ENCODE data around the gene KRABD2.
"Not testable (repeated sequence)": the region's sequence is repeated elsewhere in the genome, so short reads cannot be mapped to it uniquely, and the experiment has no call there.

Gene KRABD2

GRCh38 chr17:8393470-8394231, 17.1 kb upstream of the KRABD2 start:
- DNase-seq (ENCODE audit: low read depth in 3 of 3, low spot score in 2 of 3): no peak

GRCh38 chr17:8392674-8393469, 16.4 kb upstream of the KRABD2 start:
- no peak for DNase-seq (ENCODE audit: low read depth in 3 of 3, low spot score in 2 of 3)

- DNase-seq (ENCODE audit: low read depth in 3 of 3, low spot score in 2 of 3): no peak
These were observed 15.8 kb upstream of the KRABD2 start for GRCh38 chr17:8392274-8392673.

- no peak for DNase-seq (ENCODE audit: low read depth in 3 of 3, low spot score in 2 of 3)
These were observed 15.2 kb upstream of the KRABD2 start for GRCh38 chr17:8391711-8392110.

GRCh38 chr17:8387914-8388651, 11.6 kb upstream of the KRABD2 start:
- no peak for DNase-seq (ENCODE audit: low read depth in 3 of 3, low spot score in 2 of 3)

- DNase-seq (ENCODE audit: low read depth in 3 of 3, low spot score in 2 of 3): no peak
These were observed 10.3 kb upstream of the KRABD2 start for GRCh38 chr17:8386841-8387240.

GRCh38 chr17:8384801-8385378, 8.4 kb upstream of the KRABD2 start:
- DNase-seq (ENCODE audit: low read depth in 3 of 3, low spot score in 2 of 3): no peak

GRCh38 chr17:8383143-8383822, 6.8 kb upstream of the KRABD2 start, which contains the start of gene RPL26:
Gene RPL26, minus strand, starts transcription at chr17:8383193. Its CDS starts 883 bp downstream, at chr17:8382310.
- DNase-seq (ENCODE audit: low read depth in 3 of 3, low spot score in 2 of 3): peak; percentile 95 to 98 (median 98)

- no peak for DNase-seq (ENCODE audit: low read depth in 3 of 3, low spot score in 2 of 3)
These were observed 6.3 kb upstream of the KRABD2 start for GRCh38 chr17:8382880-8383142.

- no peak for DNase-seq (ENCODE audit: low read depth in 3 of 3, low spot score in 2 of 3)
These were observed 5.8 kb upstream of the KRABD2 start for GRCh38 chr17:8382052-8382879.

- no peak for DNase-seq (ENCODE audit: low read depth in 3 of 3, low spot score in 2 of 3)
These were observed 3.5 kb upstream of the KRABD2 start for GRCh38 chr17:8380049-8380448.

- not testable (repeated sequence) for DNase-seq (ENCODE audit: low read depth in 3 of 3, low spot score in 2 of 3)
These were observed 1.6 kb upstream of the KRABD2 start for GRCh38 chr17:8378117-8378516.

- DNase-seq (ENCODE audit: low read depth in 3 of 3, low spot score in 2 of 3): no peak
These were observed 918 bp upstream of the KRABD2 start for GRCh38 chr17:8377422-8377821.

GRCh38 chr17:8375738-8376259, 705 bp downstream of the KRABD2 start:
- no peak for DNase-seq (ENCODE audit: low read depth in 3 of 3, low spot score in 2 of 3)

- DNase-seq (ENCODE audit: low read depth in 3 of 3, low spot score in 2 of 3): not testable (repeated sequence)
These were observed 2.6 kb downstream of the KRABD2 start for GRCh38 chr17:8373856-8374255.

GRCh38 chr17:8372422-8372821, 4.1 kb downstream of the KRABD2 start:
- no peak for DNase-seq (ENCODE audit: low read depth in 3 of 3, low spot score in 2 of 3)

GRCh38 chr17:8371786-8372185, 4.7 kb downstream of the KRABD2 start:
- no peak for DNase-seq (ENCODE audit: low read depth in 3 of 3, low spot score in 2 of 3)

- no peak for DNase-seq (ENCODE audit: low read depth in 3 of 3, low spot score in 2 of 3)
These were observed 6.6 kb downstream of the KRABD2 start for GRCh38 chr17:8369944-8370343.

GRCh38 chr17:8368193-8368592, 8.3 kb downstream of the KRABD2 start:
- no peak for DNase-seq (ENCODE audit: low read depth in 3 of 3, low spot score in 2 of 3)

All from right renal cortex interstitium (tissue), 3 donors.